HG03354 (cell line): ENCODE results near the gene OR12D1.

Experiments used
- ATAC-seq: cut with Tn5 transposase; IDR thresholded peaks from one replicate; pipeline ENCODE4 v1.9.1; 2021; ENCODE audit warnings: mild to moderate bottlenecking; ENCODE audit not compliant: unreplicated experiment, poor library complexity, severe bottlenecking

Gene OR12D1

DNA sequence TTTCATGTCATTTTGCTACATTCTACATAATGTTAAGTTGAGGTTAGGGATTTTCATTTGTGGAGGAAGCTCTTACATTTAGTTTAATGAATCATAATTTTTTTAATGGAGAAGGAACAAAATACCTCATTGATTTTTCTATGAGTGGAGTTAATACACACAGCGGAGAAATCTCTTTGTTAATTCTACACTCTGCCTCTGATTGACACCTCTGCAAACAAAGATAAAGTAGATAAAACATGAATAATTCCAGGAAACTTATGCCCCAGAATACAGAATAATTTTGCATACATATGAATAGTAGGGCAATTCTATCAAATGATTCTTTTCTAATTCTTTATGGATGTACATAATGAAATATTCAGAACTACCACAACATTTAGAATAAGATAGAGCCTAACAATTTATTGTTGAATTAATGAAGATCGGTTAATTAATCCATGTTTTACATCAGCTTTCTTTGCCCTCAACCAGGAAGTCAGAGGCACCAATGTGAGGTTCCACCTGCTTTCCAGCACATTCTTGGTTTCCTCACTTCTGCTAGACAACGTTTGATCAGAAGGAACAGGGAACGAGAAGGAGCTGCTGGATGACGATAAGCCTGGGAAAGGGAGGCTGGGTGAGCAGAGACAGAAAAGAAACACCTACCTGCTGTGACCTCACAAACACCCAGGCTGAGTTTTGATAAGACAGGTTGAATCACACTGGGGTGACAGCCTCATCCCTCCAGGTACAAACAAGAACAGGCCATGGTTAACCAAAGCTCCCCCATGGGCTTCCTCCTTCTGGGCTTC, 46.5 kb downstream of the OR12D1 start:
- ATAC-seq: no peak

DNA sequence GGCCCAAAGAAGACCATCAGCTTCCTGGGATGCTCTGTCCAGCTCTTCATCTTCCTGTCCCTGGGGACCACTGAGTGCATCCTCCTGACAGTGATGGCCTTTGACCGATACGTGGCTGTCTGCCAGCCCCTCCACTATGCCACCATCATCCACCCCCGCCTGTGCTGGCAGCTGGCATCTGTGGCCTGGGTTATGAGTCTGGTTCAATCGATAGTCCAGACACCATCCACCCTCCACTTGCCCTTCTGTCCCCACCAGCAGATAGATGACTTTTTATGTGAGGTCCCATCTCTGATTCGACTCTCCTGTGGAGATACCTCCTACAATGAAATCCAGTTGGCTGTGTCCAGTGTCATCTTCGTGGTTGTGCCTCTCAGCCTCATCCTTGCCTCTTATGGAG, 47.3 kb downstream of the OR12D1 start:
- ATAC-seq: no peak

DNA sequence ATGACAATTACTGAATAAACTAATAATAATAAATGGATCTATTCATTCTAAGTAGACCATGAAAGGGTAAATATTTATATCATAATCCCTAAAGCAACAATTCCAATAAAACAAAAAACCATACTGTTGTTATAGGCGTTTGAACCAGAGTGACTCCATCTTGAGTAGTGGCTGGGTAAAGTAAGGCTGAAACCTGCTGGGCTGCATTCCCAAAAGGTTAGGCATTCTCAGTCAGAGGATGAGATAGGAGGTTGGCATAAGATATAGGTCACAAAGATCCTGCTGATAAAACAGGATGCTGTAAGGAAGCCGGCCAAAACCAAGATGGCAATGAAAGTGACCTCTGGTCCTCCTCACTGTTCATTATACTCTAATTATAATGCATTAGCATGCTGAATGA, 50.6 kb downstream of the OR12D1 start:
- no peak for ATAC-seq

DNA sequence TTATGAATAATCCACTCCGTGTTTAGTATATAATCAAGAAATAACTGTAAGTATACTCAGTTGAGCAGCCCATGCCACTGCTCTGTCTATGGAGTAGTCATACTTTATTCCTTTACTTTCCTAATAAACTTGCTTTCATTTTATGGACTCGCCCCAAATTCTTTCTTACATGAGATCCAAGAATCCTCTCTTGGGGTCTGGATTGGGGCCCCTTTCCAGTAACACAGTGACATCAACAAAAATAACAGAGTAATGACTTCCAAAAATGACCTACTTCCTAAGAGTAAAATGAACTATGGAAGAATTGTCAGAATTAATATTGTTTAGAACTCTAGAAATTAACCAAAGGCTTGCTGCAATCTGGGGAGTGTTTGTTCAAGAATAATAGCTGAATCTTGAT, 51.1 kb downstream of the OR12D1 start:
- ATAC-seq: no peak

DNA sequence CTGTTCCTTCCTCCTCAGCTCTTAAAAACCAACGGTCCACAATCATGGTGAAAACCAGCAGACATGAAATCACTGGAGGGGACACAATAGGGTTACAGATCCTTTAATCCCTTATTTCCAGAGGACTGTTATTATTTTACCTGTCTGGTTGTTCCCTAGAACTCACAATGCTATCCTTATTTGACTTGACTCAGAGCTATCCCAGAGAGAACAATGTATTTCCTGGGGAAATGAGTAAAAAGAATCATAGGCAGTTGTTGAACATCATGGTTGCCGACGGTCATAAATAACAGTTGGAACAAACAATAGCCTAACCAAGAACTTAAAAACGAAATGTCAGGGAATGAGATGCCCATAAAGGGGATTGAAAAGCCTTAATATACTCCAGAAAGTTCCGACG, 51.5 kb downstream of the OR12D1 start:
- no peak for ATAC-seq
